WTC11 (cell line): ENCODE measurements around the gene NETO2. TPM values are rescaled to one million over a fixed set of nuclear protein-coding genes. Genes with fewer than 3 reads are reported as not detected.

Source experiments
- ATAC-seq: fragments of 200-7000 bp; cut with Tn5 transposase; 2 replicates; pipeline ENCODE4 v1.10.0; 2021; ENCODE audit warnings: mild to moderate bottlenecking, moderate library complexity
- CTCF ChIA-PET: fragments of 300-600 bp; sonication (Branson Sonifier 250); formaldehyde crosslinking; loops from one replicate; lab custom pipeline; 2021; ENCODE audit warnings: antibody characterized with exemption; lab: Charles Lee
- POLR2A ChIA-PET: fragments of 350-600 bp; sonication (Branson Sonifier 250); formaldehyde crosslinking; loops from one replicate; lab custom pipeline; 2021; ENCODE audit warnings: antibody characterized with exemption; lab: Charles Lee
- DNase-seq: peaks from one replicate; pipeline ENCODE4 v3.0.0; 2021; ENCODE audit warnings: low spot score
- H3K27ac Mint-ChIP-seq: 2 replicates; pipeline ENCODE4 v1.8.0; 2021; ENCODE audit warnings: mixed read lengths
- H3K27me3 Mint-ChIP-seq: 2 replicates; pipeline ENCODE4 v1.8.0; 2021; ENCODE audit warnings: low read depth, mild to moderate bottlenecking, moderate library complexity, mixed read lengths
- H3K36me3 Mint-ChIP-seq: 2 replicates; pipeline ENCODE4 v1.8.0; 2021; ENCODE audit warnings: mixed read lengths
- H3K4me1 Mint-ChIP-seq: 2 replicates; pipeline ENCODE4 v1.8.0; 2022; ENCODE audit warnings: mixed read lengths
- H3K4me3 Mint-ChIP-seq: 2 replicates; pipeline ENCODE4 v1.8.0; 2021; ENCODE audit warnings: mild to moderate bottlenecking, moderate library complexity, mixed read lengths
- H3K9me3 Mint-ChIP-seq: 2 replicates; pipeline ENCODE4 v1.8.0; 2021; ENCODE audit warnings: mixed read lengths
- AFF4 ChIP-seq: sonication (generic); formaldehyde crosslinking; IDR thresholded peaks from 2 replicates; pipeline ENCODE4 v1.8.1; 2023; ENCODE audit warnings: mild to moderate bottlenecking, missing genetic modification reagents, borderline replicate concordance
- ARID4B ChIP-seq: sonication (generic); formaldehyde crosslinking; IDR thresholded peaks from 2 replicates; pipeline ENCODE4 v1.8.0; 2023; ENCODE audit warnings: missing genetic modification reagents, mild to moderate bottlenecking, borderline replicate concordance
- CBFB ChIP-seq: sonication (generic); formaldehyde crosslinking; IDR thresholded peaks from 2 replicates; pipeline ENCODE4 v1.8.1; 2022; ENCODE audit warnings: mild to moderate bottlenecking, low read depth, missing genetic modification reagents
- CREB1 ChIP-seq: sonication (generic); formaldehyde crosslinking; IDR thresholded peaks from 2 replicates; pipeline ENCODE4 v1.8.0; 2023; ENCODE audit warnings: mild to moderate bottlenecking, missing genetic modification reagents
- CREM ChIP-seq: sonication (generic); formaldehyde crosslinking; IDR thresholded peaks from 2 replicates; pipeline ENCODE4 v1.8.1; 2022; ENCODE audit warnings: mild to moderate bottlenecking, missing genetic modification reagents, moderate library complexity
- ESRRA ChIP-seq: sonication (generic); formaldehyde crosslinking; IDR thresholded peaks from 2 replicates; pipeline ENCODE4 v1.8.1; 2022; ENCODE audit warnings: mild to moderate bottlenecking, missing genetic modification reagents, borderline replicate concordance
- FOXP1 ChIP-seq: sonication (generic); formaldehyde crosslinking; IDR thresholded peaks from 2 replicates; pipeline ENCODE4 v1.8.0; 2022; ENCODE audit warnings: missing genetic modification reagents, mild to moderate bottlenecking, moderate library complexity, borderline replicate concordance
- FOXP4 ChIP-seq: sonication (generic); formaldehyde crosslinking; IDR thresholded peaks from 2 replicates; pipeline ENCODE4 v1.8.0; 2022; ENCODE audit warnings: mild to moderate bottlenecking, missing genetic modification reagents
- MYBL2 ChIP-seq: sonication (generic); formaldehyde crosslinking; IDR thresholded peaks from 2 replicates; pipeline ENCODE4 v1.8.1; 2023; ENCODE audit warnings: mild to moderate bottlenecking, moderate library complexity, missing genetic modification reagents
- NFATC4 ChIP-seq: fragments of 250-450 bp; sonication (Bioruptor Pico); IDR thresholded peaks from 2 replicates; pipeline ENCODE4 v1.9.0; 2021; ENCODE audit warnings: mild to moderate bottlenecking
- PRDM15 ChIP-seq: sonication (generic); formaldehyde crosslinking; IDR thresholded peaks from 2 replicates; pipeline ENCODE4 v1.8.0; 2022; ENCODE audit warnings: missing genetic modification reagents
- PREB ChIP-seq: sonication (generic); formaldehyde crosslinking; IDR thresholded peaks from 2 replicates; pipeline ENCODE4 v1.8.1; 2022; ENCODE audit warnings: mild to moderate bottlenecking, missing genetic modification reagents, moderate library complexity, borderline replicate concordance
- RELA ChIP-seq: sonication (generic); formaldehyde crosslinking; IDR thresholded peaks from 2 replicates; pipeline ENCODE4 v1.8.1; 2022; ENCODE audit warnings: missing genetic modification reagents, mild to moderate bottlenecking, borderline replicate concordance
- SMAD4 ChIP-seq: sonication (generic); formaldehyde crosslinking; IDR thresholded peaks from 2 replicates; pipeline ENCODE4 v1.8.0; 2022; ENCODE audit warnings: mild to moderate bottlenecking, missing genetic modification reagents
- ZNF232 ChIP-seq: sonication (generic); formaldehyde crosslinking; IDR thresholded peaks from 2 replicates; pipeline ENCODE4 v1.8.0; 2022; ENCODE audit warnings: mild to moderate bottlenecking, missing genetic modification reagents
- ZNF281 ChIP-seq: sonication (generic); formaldehyde crosslinking; IDR thresholded peaks from 2 replicates; pipeline ENCODE4 v1.8.0; 2023; ENCODE audit warnings: mild to moderate bottlenecking, missing genetic modification reagents
- ZNF423 ChIP-seq: fragments of 250-450 bp; sonication (Bioruptor Pico); IDR thresholded peaks from 2 replicates; pipeline ENCODE4 v2.1.2; 2022; ENCODE audit warnings: mild to moderate bottlenecking, moderate library complexity
- total RNA-seq: library from RNA; stranded (reverse); gene quantifications from 3 replicates; pipeline ENCODE4 v1.2.3, GENCODE V29; 2021

Gene NETO2
- total RNA-seq, 1 experiment from 2014 or later, result 21.8 TPM

GRCh38 chr16:47140686-47141085 lies 3.1 kb downstream of the NETO2 start (continued):
- TF ChIP-seq FOXP1 (CRISPR knock-in tag) (no peak), ZNF232 (CRISPR knock-in tag) (no peak), PREB (no peak), NFATC4 (CRISPR knock-in tag) (no peak), CREB1 (CRISPR knock-in tag) (no peak), SMAD4 (CRISPR knock-in tag) (no peak)

- no peak for DNase-seq
- Mint-ChIP-seq H3K27me3 (peaks cover 16% of the 10 kb centered on the region), H3K27ac (0 out of 2 replicates have a peak overlapping the region, but pooled peaks have one; percentile 30), H3K36me3 (no peaks in the 10 kb centered on the region), H3K9me3 (no peaks in the 10 kb centered on the region), H3K4me3 (no peak overlapping the region), H3K4me1 (peaks cover 24% of the 10 kb centered on the region)
- no peak for ATAC-seq
- POLR2A ChIA-PET, result no interaction called here
- TF ChIP-seq ZNF423, result no peak
- TF ChIP-seq ZNF281 (CRISPR knock-in tag), result no peak
- no peak for TF ChIP-seq CREM
- no peak for TF ChIP-seq SMAD4 (CRISPR knock-in tag)
- TF ChIP-seq ESRRA (CRISPR knock-in tag), result no peak
- no peak for TF ChIP-seq RELA (CRISPR knock-in tag)
- no peak for TF ChIP-seq AFF4
- no peak for TF ChIP-seq CBFB (CRISPR knock-in tag)
- TF ChIP-seq ARID4B, result no peak
- TF ChIP-seq FOXP4 (CRISPR knock-in tag), result no peak
- TF ChIP-seq MYBL2 (CRISPR knock-in tag), result no peak
- no peak for TF ChIP-seq PRDM15 (CRISPR knock-in tag)
- TF ChIP-seq, all 79 proteins: peak for 0
- CTCF ChIA-PET, result no interaction called here
These were observed 4.1 kb downstream of the NETO2 start for GRCh38 chr16:47139561-47140185.
